HG03432 (cell line): ENCODE results near the gene TRIM45.
"Not testable (repeated sequence)": the region's sequence is repeated elsewhere in the genome, so short reads cannot be mapped to it uniquely, and the experiment has no call there.

Experiments
- ATAC-seq: cut with Tn5 transposase; IDR thresholded peaks from one replicate; pipeline ENCODE4 v1.9.1; 2021; ENCODE audit warnings: mild to moderate bottlenecking, moderate library complexity; ENCODE audit not compliant: unreplicated experiment

Gene TRIM45

DNA sequence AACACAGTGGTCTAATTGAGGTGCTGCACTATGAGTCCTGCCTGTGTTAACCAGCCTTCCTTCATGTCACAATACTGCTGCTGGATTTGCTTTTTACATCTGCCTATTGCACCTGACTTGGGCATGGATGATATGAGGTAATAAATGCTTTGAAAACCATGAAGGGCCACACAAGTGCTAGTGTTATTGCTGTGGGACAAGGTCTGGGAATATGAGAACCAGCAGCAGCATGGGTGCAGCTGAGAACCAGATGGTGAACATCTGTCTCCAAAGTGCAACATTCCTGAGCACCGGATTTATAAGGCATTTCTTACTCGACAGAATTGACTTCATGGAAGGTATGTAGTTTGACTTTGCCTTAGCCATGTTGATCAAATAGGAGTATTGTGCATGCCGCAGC lies 16.6 kb downstream of the TRIM45 start:
- ATAC-seq: no peak

DNA sequence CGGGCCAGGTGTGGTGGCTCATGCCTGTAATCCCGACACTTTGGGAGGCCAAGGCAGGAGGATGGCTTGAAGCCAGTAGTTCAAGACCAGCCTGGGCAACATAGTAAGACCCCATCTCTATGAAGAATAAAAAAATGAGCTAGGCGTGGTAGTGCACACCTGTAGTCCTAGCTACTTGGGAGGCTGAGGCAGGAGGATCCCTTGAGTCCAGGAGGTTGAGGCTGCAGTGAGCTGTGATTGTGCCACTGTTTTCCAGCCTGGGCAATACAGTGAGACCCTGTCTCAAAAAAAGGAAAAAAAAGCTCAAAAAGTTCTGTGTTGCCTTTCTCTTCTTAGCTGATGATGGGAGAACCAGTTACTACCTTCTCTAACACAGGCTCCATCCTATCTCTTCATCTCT lies 19.7 kb downstream of the TRIM45 start:
- not testable (repeated sequence) for ATAC-seq

DNA sequence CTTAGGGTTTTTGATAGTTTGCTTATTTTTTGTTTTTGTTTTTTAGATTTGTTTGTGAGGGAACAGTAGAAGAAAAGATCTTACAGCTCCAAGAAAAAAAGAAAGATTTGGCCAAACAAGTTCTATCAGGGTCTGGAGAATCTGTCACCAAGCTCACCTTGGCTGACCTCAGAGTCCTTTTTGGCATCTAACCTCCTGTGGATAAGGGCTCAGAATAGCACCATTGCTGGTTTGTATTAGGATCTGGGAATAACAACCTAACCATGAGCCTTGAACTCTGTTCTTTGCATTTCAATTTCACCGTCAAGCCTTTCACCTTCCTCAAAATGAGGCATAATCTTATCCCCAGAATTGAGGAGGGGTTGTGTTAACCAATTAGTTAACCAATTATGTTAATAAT lies 20.2 kb downstream of the TRIM45 start:
- no peak for ATAC-seq

DNA sequence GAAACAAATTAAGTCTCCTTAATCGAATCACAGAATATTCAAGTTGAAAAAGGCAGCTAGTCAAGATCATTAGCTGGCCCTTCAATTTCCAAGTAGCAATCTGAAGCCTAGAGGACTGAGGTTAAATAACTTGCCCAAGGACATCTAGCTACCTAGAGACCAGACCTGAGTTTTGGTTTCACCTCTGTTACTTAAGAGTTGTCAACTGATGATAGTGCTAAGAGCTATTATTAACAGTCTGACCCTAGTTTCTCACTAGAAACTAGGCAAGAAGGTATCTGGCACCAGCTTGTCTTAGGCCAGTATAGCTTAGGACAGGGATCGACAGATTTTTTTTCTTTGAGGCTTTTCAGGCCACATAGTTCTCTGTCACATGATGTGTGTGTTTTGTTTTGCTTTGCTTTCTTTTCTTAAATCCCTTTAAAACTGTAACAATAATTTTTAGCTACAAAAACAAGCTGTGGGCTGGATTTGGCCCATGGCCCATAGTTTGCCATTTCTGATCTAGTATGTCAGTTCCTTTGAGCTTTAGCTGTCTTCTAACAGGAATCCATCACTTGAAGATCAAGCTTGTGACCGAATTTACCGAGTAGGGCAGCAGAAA lies 23.2 kb downstream of the TRIM45 start:
- ATAC-seq: no peak

DNA sequence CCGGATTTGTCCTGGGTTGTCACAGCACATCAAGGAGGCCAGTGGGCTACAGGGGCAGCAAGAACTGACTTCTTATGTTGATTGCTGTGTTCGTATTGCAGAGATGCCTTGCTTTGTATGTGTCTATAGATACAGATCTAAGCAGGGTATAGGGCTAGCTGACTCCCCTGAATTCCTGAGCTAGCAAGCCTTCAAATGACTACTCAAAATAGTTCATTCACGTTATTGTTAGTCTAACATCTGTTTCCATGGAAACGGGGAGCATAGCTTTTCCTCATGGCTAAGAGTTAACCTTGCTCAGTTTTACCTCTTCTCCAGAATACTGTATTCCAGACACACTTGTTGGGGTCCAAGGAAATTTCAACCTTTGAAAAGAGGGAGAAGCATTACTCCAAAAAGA lies 24.1 kb downstream of the TRIM45 start:
- ATAC-seq: no peak

DNA sequence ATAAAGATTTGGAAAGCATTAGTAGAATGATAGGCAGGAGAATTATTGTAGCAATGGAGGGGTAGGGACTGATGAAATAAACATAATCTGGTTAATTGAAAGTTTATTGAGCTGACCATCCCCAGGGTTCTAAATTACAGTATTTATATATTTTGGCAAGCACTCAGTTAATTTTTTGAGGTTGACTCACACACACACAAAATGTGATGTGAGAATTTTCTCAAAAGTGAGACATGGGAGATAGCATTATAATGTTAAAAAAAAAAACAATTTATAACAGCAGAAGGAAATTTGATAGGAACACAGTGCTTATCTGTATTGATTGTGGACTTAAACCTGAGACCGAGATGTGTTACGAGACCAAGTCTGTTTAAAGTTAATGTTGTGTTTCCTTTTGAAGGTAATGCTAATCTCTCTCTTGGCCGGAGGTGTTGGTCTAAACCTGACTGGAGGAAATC lies 24.6 kb downstream of the TRIM45 start:
- ATAC-seq: no peak

DNA sequence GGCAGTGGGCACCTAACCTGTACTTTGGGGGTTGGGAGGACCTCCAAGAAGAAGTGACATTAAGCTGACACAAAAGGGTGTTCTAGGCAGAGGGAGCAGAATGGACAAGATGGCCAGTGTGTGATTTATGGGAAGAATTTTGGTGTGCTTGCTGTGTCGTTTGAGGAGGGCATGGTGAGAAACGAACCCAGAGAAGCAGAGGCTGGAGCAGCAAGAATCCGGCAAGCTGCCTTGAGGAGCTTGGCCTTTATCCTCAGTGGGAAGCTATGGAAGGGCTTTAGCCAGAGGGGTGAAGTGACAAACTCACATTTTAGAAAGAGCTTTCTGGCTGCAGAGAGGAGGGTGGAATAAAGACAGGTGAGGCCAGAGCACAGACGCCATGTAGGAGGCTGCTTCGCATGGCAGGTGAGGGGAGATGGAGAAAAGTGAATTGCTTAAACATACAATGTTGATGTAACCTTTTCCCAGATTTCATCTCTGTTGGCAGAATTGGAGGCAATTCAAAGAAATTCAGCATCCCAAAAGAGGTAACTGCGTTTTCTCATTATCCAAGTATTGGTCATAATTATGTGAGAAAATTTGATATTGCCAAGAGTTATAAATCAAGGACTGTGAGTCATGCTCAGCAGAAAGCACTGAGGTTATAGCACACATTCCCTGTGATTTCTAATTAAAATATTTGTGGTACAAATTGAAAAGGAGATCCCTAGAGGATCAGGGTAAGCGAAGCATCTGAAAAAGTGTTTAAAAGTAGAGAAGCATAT lies 26.5 kb downstream of the TRIM45 start:
- no peak for ATAC-seq

DNA sequence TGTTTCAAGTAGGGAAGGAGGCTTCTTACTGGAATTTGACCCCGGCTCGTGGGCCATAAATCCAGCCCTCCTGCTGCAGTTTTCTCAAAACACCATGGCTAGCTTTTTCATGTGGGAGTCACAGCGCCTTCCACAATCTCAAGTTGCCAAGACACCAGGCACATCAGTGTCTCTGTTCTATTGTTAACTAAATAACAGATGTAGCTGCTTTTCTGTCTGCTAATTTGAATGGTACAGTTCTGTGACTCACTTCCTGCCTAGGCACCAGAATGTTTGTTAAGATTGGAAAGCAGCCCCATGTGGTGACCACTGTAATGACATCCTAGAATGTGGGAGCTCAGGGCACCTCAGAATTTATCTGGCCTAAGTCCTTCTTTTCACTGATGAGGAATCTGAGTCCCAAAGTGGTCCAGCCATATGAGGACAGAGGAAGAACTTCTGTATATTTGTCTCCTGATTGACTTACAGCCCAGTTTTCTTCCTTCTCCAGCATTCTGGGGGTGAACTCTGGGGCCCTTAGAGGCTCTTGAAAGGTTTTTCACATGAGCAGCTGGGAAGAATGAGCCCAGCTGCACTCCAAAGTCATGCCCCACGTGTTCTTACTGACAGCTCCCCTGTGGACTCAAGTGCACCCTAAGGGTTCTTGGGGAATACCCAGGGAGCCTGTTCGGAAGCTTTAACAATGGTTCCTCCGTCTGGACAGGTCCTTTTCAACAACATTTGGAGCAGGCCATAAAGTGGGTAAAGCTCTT lies 27.5 kb downstream of the TRIM45 start:
- peak; percentile 76 for ATAC-seq

DNA sequence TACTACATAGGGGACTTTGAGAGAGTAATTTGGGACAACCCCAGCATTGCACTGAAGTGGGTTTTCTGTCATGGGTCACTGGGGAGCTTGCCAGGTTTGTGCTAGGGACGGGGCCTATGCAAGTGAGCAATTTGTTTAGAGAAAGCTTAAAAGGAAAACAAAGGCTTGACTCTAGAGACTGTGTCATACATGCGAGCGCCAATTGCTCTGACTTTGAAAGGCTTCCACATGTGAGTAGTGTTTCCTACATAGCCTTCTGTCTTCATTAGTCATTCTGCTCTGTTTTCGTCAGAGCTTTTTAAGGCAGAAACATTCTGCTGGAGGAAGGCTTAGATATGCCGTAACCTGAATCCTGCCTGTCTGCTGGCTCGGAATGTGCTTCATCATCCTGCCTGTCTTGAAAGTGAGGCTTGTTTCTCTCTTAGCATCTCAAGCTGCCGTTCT lies 28.4 kb downstream of the TRIM45 start:
- ATAC-seq: peak; percentile 34

DNA sequence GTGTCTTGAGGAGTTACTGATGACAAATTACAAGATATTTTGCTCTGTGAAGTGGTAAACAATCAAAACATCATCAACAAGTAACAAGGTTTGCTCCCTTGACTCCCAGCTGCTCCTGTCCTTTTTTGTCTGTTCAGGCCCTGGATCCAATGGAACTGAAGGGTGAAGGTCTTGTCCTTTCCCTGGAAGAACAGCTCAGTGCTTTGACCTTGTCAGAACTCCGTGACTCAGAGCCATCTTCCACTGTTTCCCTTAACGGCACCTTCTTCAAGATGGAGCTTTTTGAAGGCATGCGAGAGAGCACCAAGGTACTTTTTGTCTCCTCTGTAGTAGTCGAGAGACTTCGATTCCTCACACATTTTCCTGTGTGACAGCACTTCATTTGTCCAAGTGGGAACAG lies 29.0 kb downstream of the TRIM45 start:
- no peak for ATAC-seq

DNA sequence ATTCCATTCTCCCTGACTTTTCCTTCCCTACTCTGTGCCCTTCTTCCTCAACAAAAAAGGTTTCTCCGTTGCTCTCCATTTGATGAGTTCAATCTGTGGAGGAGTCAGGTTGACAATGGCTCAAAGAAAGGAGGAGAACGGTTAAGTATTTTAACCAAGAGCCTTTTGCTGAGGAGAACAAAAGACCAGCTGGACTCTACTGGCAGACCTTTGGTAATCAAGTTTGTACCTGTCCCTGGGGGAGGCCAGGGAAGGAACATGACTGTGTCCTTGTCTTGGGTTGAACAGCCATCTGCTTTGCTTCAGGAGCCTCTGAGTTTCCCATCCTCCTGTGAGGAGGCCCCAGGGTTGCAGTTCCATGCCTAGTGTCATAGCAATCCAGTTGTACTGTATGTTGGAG lies 31.6 kb downstream of the TRIM45 start:
- no peak for ATAC-seq

DNA sequence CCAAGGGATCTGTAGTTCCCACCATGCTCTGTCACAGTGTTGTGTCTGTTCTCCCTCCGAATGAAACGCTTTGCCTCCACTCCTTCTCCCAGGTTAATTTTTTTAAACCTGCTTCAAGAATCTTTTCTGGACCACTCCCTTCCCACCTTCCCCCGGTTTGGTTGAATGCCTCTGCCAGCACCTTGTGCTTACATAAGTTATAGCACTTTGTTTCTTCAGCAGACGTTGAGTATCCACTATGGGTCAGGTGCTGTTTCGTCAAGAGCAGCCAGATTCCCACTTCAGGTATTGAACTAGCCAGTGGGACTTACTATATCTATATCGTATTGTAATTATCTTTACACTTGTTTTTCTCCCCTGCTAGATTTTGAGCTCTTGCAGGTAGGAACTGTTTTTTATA lies 33.9 kb downstream of the TRIM45 start:
- ATAC-seq: no peak

DNA sequence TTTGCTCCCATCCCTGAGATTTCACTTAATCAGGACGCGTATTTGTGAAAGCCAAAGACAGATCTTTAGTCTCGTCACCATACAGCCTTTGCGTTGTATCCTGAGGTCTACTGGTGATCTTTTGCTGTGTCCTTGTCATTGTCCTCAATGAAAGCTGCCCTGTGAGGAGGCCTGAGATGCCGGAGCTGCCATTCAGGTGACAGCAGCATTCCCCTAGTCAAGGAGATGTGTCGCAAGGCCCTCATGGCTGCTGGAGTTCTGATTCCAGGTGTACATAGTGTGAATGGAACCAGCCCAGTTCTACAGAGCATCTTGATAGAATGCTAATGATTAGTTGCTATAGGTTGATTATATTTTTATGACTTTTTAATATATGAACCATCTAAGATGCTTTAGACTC lies 37.3 kb downstream of the TRIM45 start:
- ATAC-seq: no peak

DNA sequence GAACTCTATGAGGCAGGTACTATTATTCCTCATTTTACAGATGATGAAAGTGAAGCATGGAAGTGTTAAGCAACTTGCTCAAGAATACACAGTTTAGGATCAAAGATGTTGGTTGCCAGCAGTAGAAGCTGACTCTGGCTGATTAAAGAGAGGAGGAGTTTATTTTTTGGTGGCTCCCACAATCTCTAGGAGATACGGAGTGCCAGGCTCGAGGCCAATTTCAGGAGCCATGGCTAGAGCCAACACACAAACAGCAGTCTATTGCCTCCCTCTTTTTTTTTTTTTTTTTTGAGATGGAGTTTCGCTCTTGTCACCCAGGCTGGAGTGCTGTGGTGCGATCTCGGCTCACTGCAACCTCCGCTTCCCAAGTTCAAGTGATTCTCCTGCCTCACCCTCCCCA lies 41.8 kb downstream of the TRIM45 start:
- ATAC-seq: no peak

DNA sequence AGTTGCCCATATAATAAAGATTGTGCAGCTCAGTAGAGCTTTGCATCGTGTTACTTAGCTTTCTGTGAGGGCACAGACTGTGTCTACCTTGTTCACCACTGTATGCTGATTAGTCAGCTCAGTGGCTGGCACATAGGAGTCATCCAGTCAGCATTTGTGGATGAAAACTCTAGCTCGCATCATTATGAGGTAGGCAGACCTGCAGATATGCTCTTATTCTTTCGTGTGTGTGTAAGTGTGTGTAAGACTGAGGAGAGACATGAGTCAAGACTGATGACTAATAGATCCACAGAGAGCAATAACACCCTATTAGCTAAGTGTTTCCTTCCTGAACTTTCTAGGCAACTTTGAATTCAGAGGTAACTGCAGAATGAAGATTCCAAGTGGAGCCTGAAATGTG lies 44.3 kb downstream of the TRIM45 start:
- no peak for ATAC-seq

DNA sequence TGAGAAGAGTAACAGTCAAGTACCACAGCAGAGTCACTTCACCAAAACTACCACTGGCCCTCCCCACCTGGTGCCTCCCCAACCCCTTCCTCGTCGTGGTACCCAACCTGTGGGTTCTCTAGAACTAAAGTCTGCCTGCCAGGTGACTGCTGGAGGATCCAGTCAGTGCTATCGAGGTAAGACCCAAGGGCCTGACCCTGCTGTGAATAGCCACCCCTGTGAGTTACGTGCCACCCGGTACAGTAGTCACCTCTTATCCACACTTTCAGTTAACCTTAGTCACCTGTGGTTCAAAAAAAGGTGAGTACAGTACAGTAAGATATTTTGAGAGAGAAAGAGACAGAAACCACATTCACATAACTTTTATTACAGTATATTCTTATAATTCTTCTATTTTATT lies 44.9 kb downstream of the TRIM45 start:
- no peak for ATAC-seq

DNA sequence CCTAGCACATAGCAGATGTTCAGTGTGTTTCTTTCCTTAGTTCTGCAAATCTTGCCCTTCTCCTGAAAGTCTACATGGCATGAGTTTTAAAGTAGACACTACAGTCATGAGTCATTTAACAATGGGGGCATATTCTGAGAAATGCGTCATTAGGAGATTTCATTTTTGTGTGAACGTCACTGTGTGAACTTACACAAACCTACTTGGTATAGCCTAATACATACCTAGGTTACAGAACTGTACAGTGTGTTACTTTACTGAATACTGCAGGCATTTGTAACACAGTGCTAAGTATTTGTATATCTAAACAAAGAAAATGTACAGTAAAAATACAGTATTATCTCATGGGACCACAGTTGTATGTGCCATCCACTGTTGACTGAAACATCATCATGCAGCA lies 51.4 kb downstream of the TRIM45 start:
- ATAC-seq: no peak

DNA sequence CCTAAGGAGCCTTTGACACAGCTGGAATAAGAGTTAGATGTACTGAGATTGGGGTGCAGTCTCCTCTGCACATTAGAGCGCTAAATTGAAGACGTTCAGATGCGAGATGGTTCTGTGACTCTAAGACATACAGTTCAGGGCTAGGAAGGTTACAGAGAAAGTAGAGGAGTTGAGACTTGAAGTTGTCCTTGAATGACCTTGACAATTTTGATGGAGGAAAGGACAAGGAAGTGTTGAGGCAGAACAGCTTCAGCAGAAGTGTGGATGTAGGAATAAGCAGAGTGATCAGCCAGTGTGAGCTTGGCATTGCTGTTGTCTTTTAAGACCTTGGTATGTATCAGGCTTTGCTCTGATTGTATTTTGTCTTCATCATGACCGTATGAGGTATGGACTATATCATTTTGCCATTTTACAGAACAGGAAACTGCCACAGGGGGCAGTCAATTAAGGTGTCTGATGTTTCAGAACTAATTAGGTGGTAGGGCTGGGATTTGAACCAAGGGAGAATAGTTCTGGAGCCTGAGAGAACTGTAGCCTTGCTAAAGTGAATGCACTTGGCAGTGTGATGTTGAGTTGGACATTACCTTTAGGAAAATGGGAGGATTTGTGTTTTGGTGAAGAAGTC lies 52.2 kb downstream of the TRIM45 start:
- no peak for ATAC-seq

DNA sequence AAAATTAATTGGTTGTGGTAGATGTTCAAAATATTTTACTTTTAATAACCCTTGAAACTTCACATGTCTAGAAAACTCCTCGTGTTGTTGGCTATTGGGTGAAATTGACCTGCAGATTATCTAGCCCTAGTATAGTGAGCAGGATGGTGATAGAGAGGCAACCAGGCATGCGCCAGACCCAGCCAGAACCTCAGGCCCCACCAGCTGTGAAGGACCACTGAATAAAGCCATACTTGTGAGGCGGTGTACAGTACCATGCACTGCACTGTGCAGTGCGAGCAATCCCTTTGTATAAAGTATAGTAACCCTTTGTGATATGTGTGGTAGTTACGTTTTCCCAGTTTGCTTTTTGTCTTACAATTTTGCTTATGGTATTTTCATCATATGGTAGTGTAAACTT lies 53.0 kb downstream of the TRIM45 start:
- ATAC-seq: no peak

DNA sequence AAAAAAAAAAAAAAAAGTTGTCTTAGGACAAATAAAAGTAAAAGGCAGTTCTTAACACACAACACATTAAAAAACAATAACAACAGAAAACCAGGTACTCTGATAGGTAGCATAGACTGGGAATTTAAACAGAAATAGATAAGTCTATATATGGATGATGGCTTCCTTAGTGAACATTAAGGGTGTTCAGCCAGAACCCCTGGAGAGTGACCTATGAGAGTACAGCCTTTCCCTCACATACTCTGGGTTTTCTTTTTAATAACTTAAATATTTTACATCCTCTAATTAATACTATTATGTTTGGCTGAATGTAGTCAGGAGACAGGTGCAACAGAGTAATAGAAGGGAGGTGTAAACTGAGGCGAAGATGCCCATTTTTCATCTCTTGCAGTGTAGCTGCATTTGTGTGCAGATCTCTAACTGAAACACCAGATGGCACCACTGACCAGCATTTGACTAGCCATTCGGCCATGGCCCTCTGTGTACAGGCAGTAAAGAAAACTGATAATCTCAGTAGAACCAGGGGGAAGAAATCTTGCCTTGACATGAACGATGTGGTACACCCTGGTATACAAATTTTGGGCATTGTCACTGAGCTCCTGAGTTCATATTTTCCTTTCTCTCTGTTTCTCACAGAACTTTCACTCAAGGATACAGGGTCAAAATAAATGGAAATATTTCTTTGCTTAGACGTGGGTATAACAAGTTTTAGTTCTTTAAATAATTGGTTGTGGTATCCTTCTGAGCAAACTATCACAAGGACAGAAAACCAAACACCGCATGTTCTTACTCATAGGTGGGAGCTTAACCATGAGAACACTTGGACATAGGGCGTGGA lies 53.8 kb downstream of the TRIM45 start:
- ATAC-seq: peak; percentile 66

DNA sequence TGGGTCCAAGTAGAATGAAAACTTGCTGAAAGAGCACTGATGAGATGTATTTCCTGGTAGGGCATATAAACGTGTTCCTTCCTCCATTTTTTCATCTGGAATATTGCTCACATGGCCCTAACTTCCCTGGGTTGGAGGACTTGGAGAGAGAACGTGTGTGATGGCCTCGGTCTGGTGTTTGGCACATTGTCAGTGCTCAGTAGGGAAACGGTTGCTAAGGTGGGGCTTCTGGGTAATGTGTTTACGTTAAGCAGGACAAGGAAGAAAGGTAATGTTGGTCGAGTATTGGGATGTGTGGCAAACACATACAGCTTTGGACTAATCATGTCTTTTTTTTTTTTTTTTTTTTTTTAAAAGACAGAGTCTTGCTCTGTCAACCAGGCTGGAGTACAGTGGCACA lies 55.2 kb downstream of the TRIM45 start:
- ATAC-seq: no peak
